H9 (cell line): ENCODE measurements around the gene TTC28. TPM values are rescaled to one million over a fixed set of nuclear protein-coding genes. Genes with fewer than 3 reads are reported as not detected.
"Not testable (repeated sequence)": the region's sequence is repeated elsewhere in the genome, so short reads cannot be mapped to it uniquely, and the experiment has no call there.

Source experiments
- DNase-seq: peaks from one replicate; pipeline ENCODE4 v3.0.0-alpha.2; 2017
- H2AFZ ChIP-seq: one replicate; pipeline ENCODE4 v1.6.1; 2013; ENCODE audit warnings: mild to moderate bottlenecking, low read length, control low read depth, moderate library complexity
- H2AK5ac ChIP-seq: 2 replicates; pipeline ENCODE4 v1.6.1; 2013; ENCODE audit warnings: low read length, control low read depth, mixed read lengths; ENCODE audit not compliant: insufficient read length
- H2BK120ac ChIP-seq: one replicate; pipeline ENCODE4 v1.6.1; 2013; ENCODE audit warnings: low read depth, mild to moderate bottlenecking, low read length, control low read depth, inconsistent platforms; ENCODE audit not compliant: poor library complexity, severe bottlenecking
- H2BK12ac ChIP-seq: 2 replicates; pipeline ENCODE4 v1.6.1; 2013; ENCODE audit warnings: low read length, control low read depth, mixed read lengths, low read depth; ENCODE audit not compliant: insufficient read length
- H2BK15ac ChIP-seq: 2 replicates; pipeline ENCODE4 v1.6.1; 2013; ENCODE audit warnings: low read depth, low read length, control low read depth
- H2BK20ac ChIP-seq: one replicate; pipeline ENCODE4 v1.6.1; 2013; ENCODE audit warnings: low read depth, mild to moderate bottlenecking, low read length, control low read depth, inconsistent platforms; ENCODE audit not compliant: poor library complexity, severe bottlenecking
- H2BK5ac ChIP-seq: 2 replicates; pipeline ENCODE4 v1.6.1; 2013; ENCODE audit warnings: low read length, control low read depth, mixed read lengths; ENCODE audit not compliant: insufficient read length
- H3K14ac ChIP-seq: 2 replicates; pipeline ENCODE4 v1.6.1; 2013; ENCODE audit warnings: low read length, control low read depth; ENCODE audit not compliant: insufficient read depth
- H3K18ac ChIP-seq: 2 replicates; pipeline ENCODE4 v1.6.1; 2013; ENCODE audit warnings: low read depth, mild to moderate bottlenecking, mixed read lengths, low read length, control low read depth; ENCODE audit not compliant: insufficient read length
- H3K23ac ChIP-seq: 2 replicates; pipeline ENCODE4 v1.6.1; 2013; ENCODE audit warnings: low read length, control low read depth, mixed read lengths, low read depth; ENCODE audit not compliant: insufficient read length
- H3K23me2 ChIP-seq: 2 replicates; pipeline ENCODE4 v1.6.1; 2013; ENCODE audit warnings: low read depth, mild to moderate bottlenecking, mixed read lengths, low read length, control low read depth; ENCODE audit not compliant: insufficient read length, poor library complexity, severe bottlenecking
- H3K27ac ChIP-seq: 2 replicates; pipeline ENCODE4 v1.5.1; 2013; ENCODE audit warnings: low read length, control low read depth, mixed read lengths, low read depth; ENCODE audit not compliant: insufficient read length
- H3K27me3 ChIP-seq: 2 replicates; pipeline ENCODE4 v1.6.1; 2013; ENCODE audit warnings: low read length, control low read depth, inconsistent platforms; ENCODE audit not compliant: insufficient read depth
- H3K4ac ChIP-seq: 2 replicates; pipeline ENCODE4 v1.6.1; 2013; ENCODE audit warnings: low read depth, mild to moderate bottlenecking, control low read depth, inconsistent platforms, low read length, moderate library complexity
- H3K4me1 ChIP-seq: 2 replicates; pipeline ENCODE4 v1.6.1; 2013; ENCODE audit warnings: low read length, control low read depth, inconsistent platforms; ENCODE audit not compliant: insufficient read depth
- H3K4me2 ChIP-seq: 2 replicates; pipeline ENCODE4 v1.6.1; 2013; ENCODE audit warnings: low read length, control low read depth, mixed read lengths; ENCODE audit not compliant: insufficient read length, insufficient read depth
- H3K56ac ChIP-seq: 2 replicates; pipeline ENCODE4 v1.6.1; 2013; ENCODE audit warnings: low read depth, mild to moderate bottlenecking, mixed read lengths, low read length, control low read depth; ENCODE audit not compliant: insufficient read length
- H3K79me1 ChIP-seq: 2 replicates; pipeline ENCODE4 v1.6.1; 2013; ENCODE audit warnings: low read depth, mild to moderate bottlenecking, moderate library complexity, low read length, control low read depth, inconsistent platforms; ENCODE audit not compliant: insufficient read depth, poor library complexity, severe bottlenecking
- H3K79me2 ChIP-seq: 2 replicates; pipeline ENCODE4 v1.6.1; 2013; ENCODE audit warnings: low read length, control low read depth, inconsistent platforms; ENCODE audit not compliant: insufficient read depth
- H3K9ac ChIP-seq: 2 replicates; pipeline ENCODE4 v1.6.1; 2013; ENCODE audit warnings: low read length, control low read depth, mixed read lengths; ENCODE audit not compliant: insufficient read length; ENCODE audit errors: extremely low read depth
- H3K9me3 ChIP-seq: one replicate; pipeline ENCODE4 v1.6.1; 2013; ENCODE audit warnings: low read depth, low read length, inconsistent platforms; ENCODE audit not compliant: control insufficient read depth
- H3T11ph ChIP-seq: one replicate; pipeline ENCODE4 v1.6.1; 2013; ENCODE audit warnings: mild to moderate bottlenecking, low read length, control low read depth, inconsistent platforms
- H4K20me1 ChIP-seq: one replicate; pipeline ENCODE4 v1.6.1; 2013; ENCODE audit not compliant: control insufficient read depth, insufficient read length, insufficient read depth
- H4K5ac ChIP-seq: 2 replicates; pipeline ENCODE4 v1.6.1; 2013; ENCODE audit warnings: low read depth, mild to moderate bottlenecking, mixed read lengths, low read length, control low read depth; ENCODE audit not compliant: insufficient read length
- H4K8ac ChIP-seq: replicated peaks from 2 replicates; pipeline ENCODE4 v1.6.1; 2013; ENCODE audit warnings: low read length, control low read depth, mixed read lengths, low read depth; ENCODE audit not compliant: insufficient read length
- H4K91ac ChIP-seq: 2 replicates; pipeline ENCODE4 v1.6.1; 2013; ENCODE audit warnings: low read depth, mild to moderate bottlenecking, moderate library complexity, mixed read lengths, low read length, control low read depth; ENCODE audit not compliant: insufficient read length
- H3K27ac Mint-ChIP-seq, 3 experiments: 2 replicates in 2 of 3; 3 replicates in 1 of 3; pipeline ENCODE4 v1.8.0; 2020 to 2021; ENCODE audit warnings: mixed read lengths in 3 of 3, mild to moderate bottlenecking in 1 of 3, moderate library complexity in 1 of 3
- H3K27me3 Mint-ChIP-seq: 2 replicates; pipeline ENCODE4 v1.8.0; 2021; ENCODE audit warnings: low read depth, mild to moderate bottlenecking, moderate library complexity, mixed read lengths
- H3K36me3 Mint-ChIP-seq, 3 experiments: 2 replicates in 2 of 3; 3 replicates in 1 of 3; pipeline ENCODE4 v1.8.0; 2020 to 2021; ENCODE audit warnings: low read depth in 3 of 3, mixed read lengths in 3 of 3; ENCODE audit not compliant: insufficient read depth in 1 of 3
- H3K4me1 Mint-ChIP-seq, 2 experiments: 2 replicates each; pipeline ENCODE4 v1.8.0; 2020; ENCODE audit warnings: mixed read lengths in 2 of 2
- H3K4me3 Mint-ChIP-seq, 2 experiments: 2 replicates in 1 of 2; 3 replicates in 1 of 2; pipeline ENCODE4 v1.8.0; 2020 to 2021; ENCODE audit warnings: mild to moderate bottlenecking in 2 of 2, mixed read lengths in 2 of 2, moderate library complexity in 1 of 2
- H3K9me3 Mint-ChIP-seq, 2 experiments: 2 replicates in 1 of 2; 3 replicates in 1 of 2; pipeline ENCODE4 v1.8.0; 2020; ENCODE audit warnings: mild to moderate bottlenecking in 2 of 2, mixed read lengths in 2 of 2, moderate library complexity in 1 of 2
- CTCF ChIP-seq: fragments of 200-600 bp; sonication (generic); conservative IDR thresholded peaks from 3 replicates; pipeline ENCODE4 v1.8.0; 2021; ENCODE audit warnings: antibody characterized with exemption, mild to moderate bottlenecking
- WGBS: extraction: QIAGEN DNeasy Blood & Tissue Kit; methylation state at CpG from one replicate; pipeline ENCODE4 v1.1.7; 2013; ENCODE audit warnings: missing lambda C conversion rate, low lambda C conversion rate, mixed read lengths; ENCODE audit not compliant: insufficient read length; ENCODE audit errors: extremely low coverage; 5-methylcytosine and 5-hydroxymethylcytosine counted together
- total RNA-seq: library from RNA; stranded (reverse); gene quantifications from 2 replicates; pipeline ENCODE4 v1.2.1, GENCODE V29; 2021

Gene TTC28
- total RNA-seq, 1 experiment from 2014 or later, result 13.6 TPM

- Mint-ChIP-seq H3K4me3 (no peak overlapping the region), H3K36me3 (peaks cover 0 to 2% (median 0%) of the 10 kb centered on the region in 3 experiments; a peak in 1 of 7 replicates), H3K27ac (no peak overlapping the region), H3K9me3 (peaks cover 4 to 6% of the 10 kb centered on the region in 2 experiments; a peak in 3 of 5 replicates), H3K27me3 (peaks cover 19% of the 10 kb centered on the region), H3K4me1 (peaks cover 3 to 7% of the 10 kb centered on the region in 2 experiments; a peak in 3 of 4 replicates)
- no CpG with 5 or more reads among the region's 1 CpG for WGBS
- Histone ChIP-seq H4K91ac (no peak overlapping the region), H4K8ac (no peak overlapping the region), H3K4ac (no peak overlapping the region), H3K79me1 (no peaks in the 10 kb centered on the region), H3K23ac (no peak overlapping the region), H2BK20ac (no peak overlapping the region), H3K4me1 (no peaks in the 10 kb centered on the region), H2AK5ac (no peak overlapping the region), H3T11ph (no peak overlapping the region), H3K14ac (no peak overlapping the region), H3K4me2 (no peak overlapping the region), H2BK15ac (no peak overlapping the region), H3K56ac (no peak overlapping the region), H3K18ac (no peak overlapping the region), H2AFZ (no peak overlapping the region), H3K23me2 (no peaks in the 10 kb centered on the region), H2BK12ac (no peak overlapping the region), H4K5ac (no peak overlapping the region), H3K27me3 (no peaks in the 10 kb centered on the region), H3K9ac (no peak overlapping the region), H3K27ac (no peak overlapping the region), H4K20me1 (no peaks in the 10 kb centered on the region), H2BK5ac (no peak overlapping the region), H3K79me2 (no peaks in the 10 kb centered on the region), H3K9me3 (no peaks in the 10 kb centered on the region), H2BK120ac (no peak overlapping the region)
- TF ChIP-seq CTCF, result no peak
- no peak for DNase-seq
Observed at GRCh38 chr22:28217277-28217676, 462.4 kb downstream of the TTC28 start.

GRCh38 chr22:28214750-28215149 is 464.9 kb downstream of the TTC28 start:
- not testable (repeated sequence) for H3K27ac ChIP-seq, H4K20me1 ChIP-seq, H2AFZ ChIP-seq, H2BK12ac ChIP-seq, H3K14ac ChIP-seq, H4K5ac ChIP-seq, H2BK15ac ChIP-seq, H3K27me3 ChIP-seq, H2BK5ac ChIP-seq, H3K9me3 ChIP-seq, H4K8ac ChIP-seq, H3K23ac ChIP-seq, H3K23me2 ChIP-seq, H3K79me1 ChIP-seq, H3K4me3 Mint-ChIP-seq, H3K9ac ChIP-seq, H3K4ac ChIP-seq, H3K56ac ChIP-seq, H3K4me1 Mint-ChIP-seq, H3K36me3 Mint-ChIP-seq, H3K18ac ChIP-seq, H3T11ph ChIP-seq, H2BK20ac ChIP-seq, H3K27ac Mint-ChIP-seq, DNase-seq, H3K4me2 ChIP-seq, H3K79me2 ChIP-seq, H4K91ac ChIP-seq, H3K4me1 ChIP-seq, H2BK120ac ChIP-seq, H2AK5ac ChIP-seq
- Mint-ChIP-seq H3K27me3 (peaks cover 43% of the 10 kb centered on the region), H3K9me3 (peaks cover 7 to 14% of the 10 kb centered on the region in 2 experiments; a peak in 4 of 5 replicates)
- no CpG with 5 or more reads among the region's 5 CpGs for WGBS
